GM19463 (cell line): ENCODE results near the gene MMP21.

Source experiments
- ATAC-seq: cut with Tn5 transposase; IDR thresholded peaks from one replicate; pipeline ENCODE4 v1.9.1; 2021; ENCODE audit warnings: mild to moderate bottlenecking, moderate library complexity; ENCODE audit not compliant: unreplicated experiment

The MMP21 gene

DNA sequence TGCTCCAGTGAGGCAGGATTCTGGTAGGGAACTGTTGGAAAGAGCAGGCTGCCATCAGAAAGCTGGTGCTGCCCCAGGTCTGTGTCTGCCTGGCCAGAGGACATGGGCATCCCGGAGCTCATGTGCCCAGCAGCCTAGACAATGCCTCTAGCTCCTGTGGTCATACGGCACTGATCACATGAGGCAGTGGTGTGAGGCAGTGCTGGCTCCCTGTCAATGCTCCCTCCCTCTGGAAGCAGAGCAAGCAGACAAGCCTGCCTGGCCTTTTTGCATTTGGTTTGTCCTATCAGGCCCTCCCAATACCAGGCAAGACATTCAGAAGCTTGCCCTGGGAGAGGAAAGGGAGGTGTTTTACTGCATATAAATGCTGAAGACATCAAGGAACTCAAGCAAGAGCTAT lies 19.5 kb upstream of the MMP21 start:
- no peak for ATAC-seq

DNA sequence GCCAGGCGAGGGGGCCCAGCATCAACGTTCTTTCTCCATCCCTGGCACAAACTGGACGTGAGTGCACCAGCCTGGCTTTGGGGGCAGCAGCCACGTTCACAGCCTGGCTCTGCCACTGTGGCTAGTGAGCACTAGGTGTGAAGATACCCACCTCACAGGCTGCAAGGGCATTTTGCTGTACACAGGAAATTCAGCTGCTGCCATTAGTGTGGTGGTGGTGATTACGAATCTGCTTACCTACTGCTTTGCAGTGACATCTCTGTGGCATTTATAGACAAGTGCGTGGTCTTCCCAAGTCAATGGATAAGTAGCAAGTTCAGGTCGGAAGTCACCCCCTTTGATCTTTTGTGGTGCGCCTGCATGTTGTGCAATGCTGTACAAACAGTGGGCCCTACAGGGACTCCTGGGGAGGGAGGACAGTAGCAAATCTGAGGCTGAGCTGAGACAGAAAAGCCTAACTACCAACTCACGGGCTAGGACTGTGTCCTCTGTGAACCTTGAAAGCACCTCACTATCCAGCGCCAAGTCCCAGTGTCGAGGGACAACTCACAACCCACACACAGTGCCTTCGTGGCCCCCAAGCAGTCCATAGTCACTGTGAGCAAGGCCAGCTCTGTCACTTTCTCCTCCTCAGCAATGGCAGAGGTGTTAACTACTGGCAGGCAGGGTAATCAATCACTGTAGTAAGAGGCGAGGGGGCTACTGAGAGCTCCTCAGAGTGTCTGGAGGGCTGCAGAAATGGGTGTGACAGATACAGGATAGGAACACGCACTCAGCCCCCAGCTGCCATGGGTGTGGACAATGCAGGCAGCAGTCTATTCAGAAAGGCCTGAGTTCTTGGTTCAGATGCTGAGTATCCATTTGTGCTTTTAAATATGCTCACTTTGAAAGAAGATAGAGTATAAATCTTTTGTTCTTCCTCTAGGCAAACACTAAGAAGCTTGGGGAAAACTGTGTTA lies 17.0 kb upstream of the MMP21 start:
- no peak for ATAC-seq

DNA sequence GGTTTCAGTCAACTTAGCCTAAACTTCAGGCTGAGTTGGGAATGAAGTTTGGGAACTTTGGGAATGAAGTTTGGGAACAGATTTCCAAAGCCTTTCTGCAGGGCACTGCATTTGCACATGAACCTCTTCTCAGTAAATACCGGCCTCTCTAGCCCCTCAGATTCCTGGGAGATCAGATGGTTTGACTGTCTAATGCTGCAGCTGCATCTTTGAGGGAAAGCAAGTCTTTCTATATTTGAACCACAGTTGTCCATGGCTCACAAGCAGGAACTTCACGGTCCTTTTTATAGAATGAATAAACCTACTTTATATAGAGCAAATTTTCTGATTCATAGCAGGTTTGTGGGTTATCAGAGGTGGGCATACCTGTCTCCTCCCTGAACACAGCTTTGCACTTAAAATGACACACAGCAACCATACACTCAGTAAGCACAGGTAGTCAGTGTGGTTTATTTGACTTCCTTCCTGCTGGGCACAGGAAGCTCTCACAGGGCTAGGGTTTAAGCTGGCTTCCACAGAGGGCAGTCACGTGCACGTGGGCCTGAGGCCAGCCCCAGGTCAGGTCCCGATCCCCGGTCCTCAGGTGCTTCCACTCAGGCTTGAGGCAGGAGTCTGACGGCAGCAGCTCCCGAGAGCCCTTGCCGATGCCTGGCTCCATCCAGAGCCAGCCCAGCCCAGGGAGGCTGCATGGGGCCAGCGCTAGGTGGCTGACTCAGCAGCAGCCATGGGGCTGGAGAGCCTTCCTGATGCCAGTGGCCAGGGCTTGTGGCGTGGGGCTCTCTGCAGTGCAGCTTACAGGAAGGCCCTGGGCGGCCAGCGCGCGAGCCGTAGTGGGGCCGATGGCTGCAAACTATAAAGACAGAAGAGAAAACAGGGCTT lies 12.8 kb upstream of the MMP21 start:
- no peak for ATAC-seq

DNA sequence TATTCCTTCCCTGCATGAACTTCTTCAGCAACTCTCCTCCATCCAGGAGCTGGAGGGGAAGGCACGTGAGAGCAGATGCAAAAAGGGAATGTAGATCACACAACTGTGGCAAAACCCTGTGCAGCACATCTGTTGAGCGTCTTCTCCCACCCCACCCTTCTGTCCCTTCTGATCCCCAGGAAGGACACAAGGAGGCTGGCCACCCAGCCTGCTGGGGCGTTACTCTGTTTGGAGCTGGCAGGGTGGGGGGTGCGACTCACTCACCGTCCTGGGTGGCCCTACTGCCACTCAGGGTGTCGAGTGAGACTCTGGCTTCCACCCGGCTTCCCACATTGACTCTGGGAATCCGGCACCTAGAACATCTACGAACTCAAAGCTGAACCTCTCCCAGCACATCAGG lies 10.2 kb upstream of the MMP21 start:
- ATAC-seq: no peak

DNA sequence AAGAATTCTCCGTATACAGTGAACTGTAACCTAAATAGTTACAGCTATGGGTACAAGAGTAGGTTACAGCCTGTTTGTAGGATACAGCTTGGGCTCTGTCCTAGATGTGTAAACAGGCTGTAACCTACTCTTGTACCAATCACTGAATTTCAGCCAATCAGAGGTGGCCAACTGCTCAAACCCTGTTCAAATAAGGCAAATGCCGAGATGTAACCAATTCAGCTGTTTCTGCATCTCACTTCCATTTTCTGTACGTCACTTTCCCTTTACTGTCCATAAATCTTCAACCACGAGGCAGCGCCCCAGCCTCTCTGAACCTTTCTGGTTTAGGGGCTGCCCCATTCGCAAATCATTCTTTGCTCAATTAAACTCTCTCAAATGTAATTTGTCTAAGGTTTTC lies 8.3 kb upstream of the MMP21 start:
- peak; percentile 79 for ATAC-seq

DNA sequence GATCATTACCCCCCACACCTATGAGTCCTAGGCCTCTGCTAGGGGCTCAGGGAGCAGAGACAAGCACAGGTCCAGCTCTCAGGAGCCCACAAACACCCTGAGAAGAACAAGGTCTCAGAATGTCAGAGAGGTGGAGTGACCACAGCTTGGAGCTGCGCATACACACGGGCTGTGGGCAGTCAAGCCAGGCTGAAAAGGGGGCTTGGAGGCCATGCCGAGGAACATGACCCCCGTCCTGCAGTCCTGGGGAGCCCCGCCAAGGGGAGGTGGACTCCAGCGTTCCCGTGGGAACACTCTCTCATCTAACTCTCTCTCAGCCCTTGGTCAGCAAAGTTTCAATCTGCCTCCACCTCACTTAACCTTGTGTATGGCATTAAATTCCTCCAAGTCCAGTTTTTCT lies 7.8 kb upstream of the MMP21 start:
- no peak for ATAC-seq

DNA sequence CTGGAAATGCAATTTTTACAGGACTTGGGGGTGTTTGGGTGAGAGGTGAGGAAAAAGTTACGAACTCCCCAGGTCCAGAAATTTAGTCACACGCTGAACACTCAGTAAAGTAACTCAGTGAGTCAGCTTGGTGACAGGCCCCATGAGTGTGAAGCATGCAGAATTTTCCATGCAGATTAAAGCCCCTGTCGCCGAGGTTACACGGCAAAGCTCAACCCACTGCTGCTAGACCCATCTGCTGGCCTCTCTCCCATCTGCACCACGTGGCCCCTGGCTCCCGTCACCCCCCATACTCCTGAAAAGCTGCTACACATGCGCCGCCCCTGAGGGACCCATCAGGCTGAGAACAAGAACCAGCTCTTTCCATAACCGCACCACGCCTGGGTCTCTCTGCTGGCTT lies 7.0 kb upstream of the MMP21 start:
- ATAC-seq: no peak

DNA sequence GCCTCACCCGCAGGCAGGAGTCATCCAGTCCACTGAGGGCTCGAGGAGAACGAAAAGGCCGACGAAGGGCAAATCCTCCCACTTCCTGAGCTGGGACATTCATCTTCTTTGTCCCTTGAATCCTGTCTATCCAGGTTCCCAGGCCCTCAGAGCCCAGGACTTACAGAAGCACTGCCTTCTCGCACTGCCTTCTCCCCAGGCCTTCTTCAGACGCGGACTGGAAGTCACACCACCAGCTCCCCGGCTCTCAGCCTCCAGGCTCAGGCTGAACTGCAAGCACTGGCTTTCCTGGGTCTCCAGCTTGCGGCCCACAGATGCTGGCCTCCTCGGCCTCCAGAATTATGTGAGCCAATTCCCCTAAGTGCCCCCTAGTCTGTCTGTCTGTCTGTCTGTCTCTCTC lies 6.4 kb upstream of the MMP21 start:
- ATAC-seq: no peak

DNA sequence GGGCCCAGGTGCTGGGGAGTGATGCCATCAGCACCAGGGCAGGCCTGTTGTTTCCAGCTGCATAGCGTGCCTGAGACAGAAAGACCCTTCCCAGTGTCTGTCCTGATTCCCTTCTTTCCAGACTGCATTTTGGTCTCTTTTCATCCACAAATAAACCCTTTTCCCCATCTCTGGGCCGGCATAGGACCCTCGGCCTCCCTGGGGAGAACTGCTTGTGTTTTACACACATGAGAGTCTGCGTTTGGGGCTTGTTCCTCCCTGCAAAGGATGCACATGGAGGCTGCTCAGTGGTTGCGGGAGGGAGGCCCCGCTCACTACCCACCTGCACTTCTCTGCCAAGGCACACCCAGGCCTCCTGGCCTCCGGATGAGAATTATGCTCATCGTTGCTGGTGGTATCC lies 5.8 kb upstream of the MMP21 start:
- ATAC-seq: no peak

DNA sequence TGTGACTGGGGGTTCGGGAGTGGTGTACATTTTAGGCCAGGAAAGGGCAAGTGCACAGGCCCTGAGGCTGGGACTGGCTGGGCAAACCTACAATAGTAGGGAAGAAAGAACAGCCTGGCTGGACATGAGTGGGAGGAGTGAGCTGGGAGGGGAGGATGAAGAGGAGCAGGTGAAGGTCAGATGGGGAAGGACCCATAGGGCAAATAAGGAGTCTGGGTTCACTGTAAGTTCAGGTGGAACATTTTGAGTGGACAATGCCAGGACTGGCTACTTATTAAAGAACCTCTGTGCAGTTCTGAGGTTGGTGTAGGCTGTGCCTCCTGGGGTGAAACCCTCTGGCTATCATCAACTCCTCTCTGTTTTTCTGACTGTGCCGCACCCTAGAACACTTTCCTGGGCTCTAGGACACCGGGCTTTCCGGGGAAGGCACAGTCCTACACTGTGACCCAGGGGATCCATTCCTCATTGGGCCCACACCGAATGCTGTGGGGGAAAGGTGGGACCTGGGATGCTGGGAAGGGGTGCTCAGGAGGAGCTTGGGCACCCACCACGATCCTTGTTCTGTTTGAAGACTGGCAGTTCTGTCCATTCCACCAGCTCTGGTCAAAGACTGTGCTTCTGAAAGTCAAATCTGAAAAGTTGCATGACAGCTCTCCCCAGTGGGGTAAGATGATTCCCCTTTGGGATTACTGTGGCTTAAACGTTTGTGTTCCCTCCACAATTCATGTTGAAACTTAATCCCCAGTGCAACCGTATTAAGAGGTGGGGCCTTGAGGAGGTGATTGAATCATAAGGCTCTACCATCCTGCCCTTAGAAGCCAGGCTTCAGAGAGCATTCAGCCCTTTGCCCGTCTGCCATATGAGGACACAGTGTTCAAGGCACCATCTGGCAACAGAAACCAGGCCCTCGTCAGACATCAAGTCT lies 4.0 kb upstream of the MMP21 start:
- ATAC-seq: no peak

DNA sequence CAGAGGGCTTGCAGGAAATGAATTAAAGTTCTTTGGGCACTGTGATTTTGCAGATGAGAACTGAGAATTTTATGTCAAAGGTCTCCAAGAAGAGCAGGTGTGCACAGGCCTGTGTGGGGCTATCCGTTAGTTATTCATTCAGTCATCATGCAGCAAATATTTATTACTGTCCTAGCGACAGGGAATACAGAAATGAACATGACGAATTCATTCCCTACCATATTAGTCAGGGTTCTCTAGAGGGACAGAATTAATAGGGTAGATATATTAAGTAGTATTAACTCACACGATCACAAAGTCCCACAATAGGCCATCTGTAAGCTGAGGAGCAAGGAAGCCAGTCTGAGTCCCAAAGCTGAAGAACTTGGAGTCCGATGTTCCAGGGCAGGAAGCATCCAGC lies 2.9 kb upstream of the MMP21 start:
- no peak for ATAC-seq

DNA sequence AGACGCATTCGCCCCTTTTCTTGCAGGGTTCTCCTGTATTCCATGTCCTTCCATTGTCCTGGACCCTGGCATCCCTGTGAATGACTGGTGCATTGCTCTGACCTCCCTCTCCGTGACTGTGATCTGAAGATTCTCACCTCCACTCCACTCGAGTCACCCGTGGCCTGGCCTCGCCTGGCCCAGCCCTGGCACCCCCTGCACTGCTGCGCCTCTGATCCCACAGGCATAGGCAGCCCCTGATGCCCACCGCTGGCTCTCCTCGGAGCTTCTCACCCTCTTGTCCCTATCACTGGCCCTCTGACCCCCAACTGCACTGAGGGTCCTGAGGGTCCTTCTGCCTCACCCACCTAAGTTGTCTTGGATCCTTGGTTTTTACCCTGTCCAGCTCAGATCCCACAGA lies 2.2 kb upstream of the MMP21 start:
- ATAC-seq: no peak

DNA sequence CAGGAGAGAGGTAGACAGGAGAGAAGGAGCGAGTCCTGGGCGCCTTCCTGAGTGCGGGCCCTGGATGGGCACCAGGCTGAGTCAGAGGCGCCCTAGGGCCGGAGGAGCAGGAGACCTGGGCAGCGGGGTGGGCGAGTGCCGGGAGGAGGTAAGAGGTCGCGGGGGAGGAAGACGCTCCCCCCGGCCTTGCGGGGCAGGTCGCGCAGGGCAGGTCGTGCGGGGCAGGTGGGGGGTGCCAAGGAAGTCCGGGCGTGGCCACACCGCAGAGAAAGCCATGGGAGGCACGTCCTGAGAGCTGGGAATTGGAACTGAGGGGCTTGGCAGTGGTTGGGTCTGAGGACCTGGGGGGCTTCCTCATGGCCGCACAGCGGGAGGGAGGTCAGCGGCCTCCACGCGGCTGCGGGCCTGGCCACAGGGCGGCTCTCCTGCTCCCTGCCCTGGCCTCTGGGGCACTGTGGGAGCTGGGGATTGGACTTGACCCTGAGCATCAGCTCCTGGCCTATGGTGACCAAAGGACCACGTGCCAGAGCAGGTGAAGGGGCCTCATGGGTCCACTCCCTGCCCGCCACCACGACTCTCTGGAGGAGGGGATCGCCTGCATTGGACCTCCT lies 935 bp downstream of the MMP21 start:
- ATAC-seq: no peak

DNA sequence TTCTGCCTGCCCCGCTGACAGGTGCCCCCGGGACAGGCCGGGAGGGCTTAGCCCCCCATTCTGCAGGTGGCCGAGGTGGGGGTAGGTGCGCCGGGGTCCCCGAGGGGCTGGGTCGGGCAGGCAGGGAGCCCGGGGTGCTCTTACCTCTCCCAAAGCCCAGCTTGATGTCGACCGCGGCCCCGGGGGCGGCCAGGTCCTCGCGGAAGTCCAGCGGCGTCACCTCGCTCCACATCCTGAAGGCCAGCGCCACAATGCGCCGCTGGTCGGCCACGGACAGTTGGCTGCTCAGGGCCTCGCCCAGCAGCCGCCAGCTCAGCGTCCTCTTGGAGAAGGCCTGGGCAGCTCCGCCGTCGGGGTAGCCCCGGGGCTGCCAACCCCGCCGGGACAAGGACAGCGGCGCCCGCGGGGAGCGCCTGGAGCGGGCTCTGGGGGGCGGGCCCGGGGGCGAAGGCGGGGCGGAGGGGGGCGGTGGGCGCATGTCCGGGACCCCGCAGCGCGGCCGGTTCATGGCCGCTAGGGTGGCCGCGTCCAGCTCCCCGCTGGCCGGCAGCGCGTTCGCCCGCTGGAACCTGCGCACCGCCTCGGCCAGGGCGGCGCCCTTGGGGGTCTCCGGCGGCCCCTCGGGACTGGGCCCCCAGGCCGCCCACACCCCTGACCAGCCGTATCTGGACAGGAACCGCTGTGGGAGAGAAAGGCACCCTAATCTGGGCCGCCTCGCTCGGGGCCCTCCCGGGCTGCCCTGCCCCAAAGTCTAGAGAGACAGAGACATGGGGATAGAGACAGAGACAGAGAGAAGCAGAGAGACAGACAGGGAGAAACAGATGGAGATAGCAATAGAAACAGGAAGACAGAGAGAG lies 1.7 kb downstream of the MMP21 start:
- ATAC-seq: no peak

DNA sequence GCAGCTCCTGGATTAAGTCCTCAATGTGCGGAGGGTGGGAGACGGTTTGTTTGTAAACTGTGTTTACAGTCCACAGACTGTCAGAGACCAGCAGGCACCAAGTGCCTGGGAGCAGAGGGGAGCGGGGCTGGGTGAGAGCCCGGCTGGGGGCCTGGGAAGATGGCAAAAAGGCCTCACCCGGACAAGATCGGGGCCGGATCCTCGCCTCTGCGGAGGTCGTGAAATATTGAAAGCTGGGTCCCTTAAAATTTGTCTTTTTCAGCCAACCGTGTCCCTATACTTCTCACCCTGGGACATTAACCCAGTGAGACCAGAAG lies 2.8 kb downstream of the MMP21 start:
- ATAC-seq: no peak

DNA sequence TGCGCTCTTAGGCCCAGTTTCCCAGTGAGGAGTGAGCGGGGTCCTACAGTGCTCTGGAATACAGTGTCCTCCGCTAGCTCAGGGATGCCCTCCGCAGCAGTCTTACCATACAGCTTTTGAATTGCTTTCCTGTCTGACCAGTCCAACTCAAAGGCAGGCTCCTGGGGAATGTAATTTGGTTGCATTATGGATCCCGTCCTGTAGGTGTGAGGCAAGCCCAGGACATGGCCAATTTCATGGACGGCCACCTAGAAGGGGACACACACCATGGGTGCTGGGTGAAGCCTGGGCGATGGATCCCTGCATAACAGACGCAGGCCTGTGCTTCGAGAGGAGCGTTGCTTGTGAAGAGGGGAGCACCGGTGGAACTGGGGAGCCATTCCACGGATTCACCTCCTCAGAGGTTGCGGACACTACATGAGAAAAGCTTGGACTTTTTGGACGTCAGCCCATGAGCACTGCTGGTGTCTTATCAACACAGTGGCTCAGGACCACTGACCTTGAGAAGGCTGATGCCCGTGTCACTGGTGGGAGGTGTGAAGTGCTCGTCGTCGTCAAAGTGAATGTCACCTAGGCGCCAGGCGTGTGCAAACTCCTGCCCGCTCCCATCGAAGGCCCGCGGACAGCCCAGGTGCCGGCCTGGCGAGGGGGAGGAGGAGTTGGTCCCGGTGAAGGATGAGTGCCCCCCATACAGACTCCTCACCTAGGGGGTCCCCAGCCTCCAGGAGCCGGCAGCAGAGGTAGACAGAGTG lies 3.3 kb downstream of the MMP21 start:
- no peak for ATAC-seq

DNA sequence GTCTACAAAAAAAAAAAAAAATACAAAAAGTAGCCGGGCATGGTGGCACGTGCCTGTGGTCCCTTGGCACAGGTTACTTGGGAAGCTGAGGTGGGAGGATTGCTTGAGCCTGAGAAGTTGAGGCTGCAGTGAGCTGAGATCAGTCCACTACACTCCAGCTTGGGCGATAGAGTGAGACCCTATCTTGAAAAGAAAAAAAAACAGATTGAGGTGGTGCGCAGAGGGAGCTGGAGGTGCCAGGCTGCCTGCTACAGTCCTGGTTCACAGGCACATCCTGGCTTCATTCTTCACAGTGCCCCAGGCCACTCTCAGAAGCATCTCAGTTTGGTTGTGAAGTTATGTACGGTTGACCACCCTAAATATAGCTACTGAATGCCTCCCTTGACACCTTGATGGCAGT lies 4.8 kb downstream of the MMP21 start:
- no peak for ATAC-seq

DNA sequence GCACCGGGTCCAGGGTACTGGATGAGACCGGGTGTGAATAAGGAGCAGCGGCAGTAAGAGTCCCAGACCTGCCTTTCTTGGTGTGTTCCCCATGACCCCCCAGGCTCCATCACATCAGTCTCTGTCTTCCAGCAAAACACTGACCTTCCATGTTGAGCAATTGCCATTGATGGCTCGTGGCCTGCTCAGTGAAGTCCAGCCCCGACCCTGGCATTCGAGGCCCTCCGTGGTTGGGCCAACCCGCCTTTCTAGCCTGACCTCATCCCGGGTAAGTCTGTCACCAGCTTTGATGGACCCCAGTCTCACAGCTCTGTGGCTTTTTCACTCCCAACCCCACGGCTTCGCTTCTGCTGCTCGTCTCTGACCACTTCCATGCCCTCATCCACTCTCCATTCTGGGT lies 6.4 kb downstream of the MMP21 start:
- ATAC-seq: no peak

DNA sequence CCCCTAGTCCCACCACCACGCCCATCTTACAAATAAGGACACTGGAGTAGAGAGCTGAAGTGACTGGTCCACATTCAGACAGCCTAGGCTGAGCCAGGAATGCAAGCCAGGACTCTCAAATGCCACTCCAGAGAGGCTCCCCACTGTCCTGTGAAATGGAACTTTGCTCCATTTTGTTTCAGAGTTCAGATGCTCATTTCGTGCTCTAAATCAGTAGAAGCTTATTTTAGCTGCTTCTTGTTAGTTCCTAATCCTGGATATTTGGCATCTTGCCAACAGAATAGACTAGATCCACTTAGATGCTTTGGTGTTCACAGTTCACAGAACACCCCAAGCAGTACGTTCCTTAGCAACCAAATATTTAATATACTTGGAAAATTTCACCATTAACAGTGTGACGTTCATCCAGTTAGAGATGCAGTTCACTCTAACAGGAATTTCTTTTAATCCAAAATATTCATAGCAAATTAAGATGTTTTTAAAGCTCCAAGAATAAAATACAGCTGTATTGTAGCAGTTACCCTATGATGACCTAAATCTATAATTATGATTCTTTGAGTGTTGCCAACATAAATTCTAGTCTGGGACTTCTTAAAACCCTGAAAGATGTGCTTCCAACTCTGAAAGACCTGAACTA lies 7.3 kb downstream of the MMP21 start:
- no peak for ATAC-seq
